GM21390 (cell line): ENCODE measurements around the gene NDOR1.
"Not testable (repeated sequence)": the region's sequence is repeated elsewhere in the genome, so short reads cannot be mapped to it uniquely, and the experiment has no call there.

Experiments used
- ATAC-seq: cut with Tn5 transposase; IDR thresholded peaks from one replicate; pipeline ENCODE4 v1.9.1; 2021; ENCODE audit not compliant: unreplicated experiment

The NDOR1 gene

GRCh38 chr9:137255448-137256114 is 50.1 kb downstream of the NDOR1 start:
- ATAC-seq, result no peak

- ATAC-seq, result no peak
Observed at GRCh38 chr9:137256362-137256761, 50.9 kb downstream of the NDOR1 start.

- ATAC-seq, result no peak
Observed at GRCh38 chr9:137256856-137257255, 51.4 kb downstream of the NDOR1 start.

DNA sequence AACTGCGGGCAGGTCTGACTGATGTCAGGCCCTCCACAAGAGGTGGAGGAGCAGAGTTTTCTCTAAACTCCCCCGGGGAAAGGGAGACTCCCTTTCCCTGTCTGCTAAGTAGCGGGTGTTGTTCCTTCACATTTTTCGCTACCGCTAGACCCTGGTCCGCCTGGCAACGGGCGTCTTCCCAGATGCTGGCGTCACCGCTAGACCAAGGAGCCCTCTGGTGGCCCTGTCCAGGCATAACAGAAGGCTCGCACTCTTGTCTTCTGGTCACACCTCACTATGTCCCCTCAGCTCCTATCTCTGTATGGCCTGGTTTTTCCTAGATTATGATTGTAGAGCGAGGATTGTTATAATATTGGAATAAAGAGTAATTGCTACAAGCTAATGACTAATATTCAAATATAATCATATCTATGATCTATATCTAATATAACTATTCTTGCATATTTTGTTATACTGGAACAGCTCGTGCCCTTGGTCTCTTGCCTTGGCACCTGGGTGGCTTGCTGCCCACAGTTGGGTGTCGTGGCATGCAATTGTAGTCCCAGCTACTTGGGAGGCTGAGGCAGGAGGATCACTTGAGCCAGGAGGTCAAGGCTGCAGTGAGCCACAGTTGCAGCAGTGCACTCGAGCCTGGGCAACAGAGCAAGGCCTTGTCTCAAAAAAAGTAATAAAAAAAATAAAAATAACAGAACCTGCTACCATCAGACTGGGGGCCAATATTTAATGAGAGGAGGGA is 56.8 kb downstream of the NDOR1 start:
- ATAC-seq, result not testable (repeated sequence)

- ATAC-seq, result no peak
Observed at GRCh38 chr9:137262909-137263285, 57.4 kb downstream of the NDOR1 start.

DNA sequence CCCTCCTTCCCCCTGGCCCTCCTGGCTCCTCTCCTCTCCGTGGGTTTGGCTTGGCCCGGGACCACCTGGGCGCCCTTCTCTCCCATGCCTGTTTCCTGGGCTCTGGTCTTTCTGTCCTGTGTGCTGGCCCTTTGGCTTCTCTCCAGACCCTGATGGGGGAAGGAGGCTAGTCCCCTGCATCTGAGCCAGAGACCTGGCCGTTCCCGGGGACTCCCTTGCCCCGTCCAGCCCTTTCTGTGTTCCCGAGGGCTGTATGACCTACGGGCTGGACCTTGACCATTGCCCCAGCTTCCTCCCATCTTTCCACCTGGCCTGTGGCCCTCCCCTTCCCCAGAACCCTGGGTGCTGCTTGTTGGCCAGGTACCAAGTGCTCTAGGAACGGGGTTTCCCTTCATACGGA is 58.0 kb downstream of the NDOR1 start:
- ATAC-seq, result no peak

- no peak for ATAC-seq
Observed at GRCh38 chr9:137264067-137264466, 58.6 kb downstream of the NDOR1 start.

GRCh38 chr9:137265496-137266161 is 60.1 kb downstream of the NDOR1 start:
- ATAC-seq, result no peak

GRCh38 chr9:137266162-137266527 is 60.6 kb downstream of the NDOR1 start:
- no peak for ATAC-seq
